ENCODE results near the gene TNRC6C.

The TNRC6C gene

DNA sequence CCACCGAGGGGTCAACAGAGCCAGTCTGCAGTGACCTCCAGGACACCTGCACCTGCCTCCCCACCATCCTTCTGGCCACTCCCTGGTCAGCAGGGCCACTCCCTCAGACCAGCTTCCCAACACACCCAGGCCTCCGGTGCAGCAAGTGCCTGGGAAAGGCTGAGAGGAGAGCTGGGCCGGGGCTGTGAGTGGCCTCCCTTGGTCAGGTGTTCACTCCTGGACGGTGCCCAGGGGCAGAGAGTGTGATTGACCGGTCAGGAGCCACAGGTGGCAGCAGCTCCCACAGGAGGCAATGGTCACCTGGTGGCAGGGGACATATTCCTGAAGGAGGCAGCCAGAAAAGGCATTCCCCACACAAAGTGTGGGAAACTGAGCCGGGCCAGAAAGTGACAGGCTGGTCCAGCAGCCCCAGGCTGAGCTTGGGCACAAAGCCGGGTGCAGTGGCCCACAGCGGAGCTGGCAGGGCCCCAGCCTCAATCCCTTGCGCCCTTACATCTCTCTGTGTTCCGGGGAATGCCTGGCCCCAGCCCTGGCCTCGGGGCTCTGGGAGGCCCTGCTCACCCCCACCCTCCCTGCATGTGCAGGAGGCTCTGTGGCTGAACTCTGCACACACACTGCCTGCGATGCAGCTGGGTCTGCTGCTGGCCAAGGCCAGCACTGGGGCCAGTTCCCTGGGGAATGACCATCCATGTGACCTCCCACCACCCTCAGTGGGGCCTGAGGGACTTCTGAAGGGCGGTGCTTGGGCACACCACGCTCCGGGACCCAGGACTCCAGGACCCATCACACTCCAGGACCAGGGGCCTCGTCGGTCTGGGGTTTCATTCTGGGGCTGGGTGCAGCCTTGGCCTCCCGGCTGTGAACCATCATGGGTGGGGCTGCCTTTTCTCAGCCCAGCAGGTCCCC is 186.5 kb downstream of the TNRC6C start:
- TF ChIP-seq GATA1 (IDR thresholded peaks at IDR 0.05; ENCODE audit: low read depth, low read length) (no peak), POLR2A (IDR thresholded peaks at IDR 0.05; ENCODE audit: low read length) (no peak)
- no peak for DNase-seq

DNA sequence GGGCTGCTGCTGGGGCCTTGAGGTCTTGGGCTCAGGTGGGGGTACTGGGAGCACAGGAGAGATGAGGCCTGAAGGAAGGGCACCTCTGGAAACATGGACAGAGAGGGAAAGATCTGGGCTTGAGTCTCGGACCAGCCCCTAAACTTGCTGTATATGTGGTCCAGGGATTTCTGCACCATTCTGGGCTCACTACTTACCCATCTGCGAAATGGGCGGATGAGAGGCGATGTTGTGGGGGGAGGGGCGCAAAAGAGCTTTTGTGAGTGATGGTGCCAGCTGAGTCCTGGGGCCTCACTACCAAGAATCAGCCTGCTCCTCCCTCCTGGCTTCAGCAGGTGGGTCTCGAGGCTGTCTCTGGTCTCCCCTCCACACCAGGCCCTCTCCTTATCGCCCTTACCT is 188.0 kb downstream of the TNRC6C start:
- peak in 1 of 2 experiments; percentile 75 for DNase-seq
- TF ChIP-seq POLR2A (IDR thresholded peaks at IDR 0.05; ENCODE audit: low read length), result no peak
- TF ChIP-seq GATA1 (IDR thresholded peaks at IDR 0.05; ENCODE audit: low read depth, low read length), result no peak

DNA sequence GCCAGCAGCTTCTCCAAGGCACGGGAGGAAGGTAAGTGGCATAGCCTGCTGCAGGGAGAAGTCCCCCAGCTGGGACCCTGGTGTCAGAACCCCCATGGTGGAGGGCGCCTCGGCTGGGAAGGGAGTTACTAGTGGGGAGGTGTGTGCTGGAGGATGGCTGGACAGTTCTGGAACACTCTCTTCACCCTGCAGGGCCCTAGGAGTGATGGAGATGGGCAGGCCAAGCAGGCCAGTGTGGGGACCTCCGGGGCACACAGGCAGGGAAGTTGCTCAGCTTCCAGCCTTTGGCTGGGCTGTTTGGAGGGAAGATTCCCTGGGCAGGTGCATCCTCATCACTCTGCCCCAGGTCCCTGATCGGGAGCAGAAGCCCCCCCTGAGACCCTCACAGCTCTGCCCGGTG is 188.4 kb downstream of the TNRC6C start:
- no peak for TF ChIP-seq GATA1 (IDR thresholded peaks at IDR 0.05; ENCODE audit: low read depth, low read length)
- no peak for DNase-seq

DNA sequence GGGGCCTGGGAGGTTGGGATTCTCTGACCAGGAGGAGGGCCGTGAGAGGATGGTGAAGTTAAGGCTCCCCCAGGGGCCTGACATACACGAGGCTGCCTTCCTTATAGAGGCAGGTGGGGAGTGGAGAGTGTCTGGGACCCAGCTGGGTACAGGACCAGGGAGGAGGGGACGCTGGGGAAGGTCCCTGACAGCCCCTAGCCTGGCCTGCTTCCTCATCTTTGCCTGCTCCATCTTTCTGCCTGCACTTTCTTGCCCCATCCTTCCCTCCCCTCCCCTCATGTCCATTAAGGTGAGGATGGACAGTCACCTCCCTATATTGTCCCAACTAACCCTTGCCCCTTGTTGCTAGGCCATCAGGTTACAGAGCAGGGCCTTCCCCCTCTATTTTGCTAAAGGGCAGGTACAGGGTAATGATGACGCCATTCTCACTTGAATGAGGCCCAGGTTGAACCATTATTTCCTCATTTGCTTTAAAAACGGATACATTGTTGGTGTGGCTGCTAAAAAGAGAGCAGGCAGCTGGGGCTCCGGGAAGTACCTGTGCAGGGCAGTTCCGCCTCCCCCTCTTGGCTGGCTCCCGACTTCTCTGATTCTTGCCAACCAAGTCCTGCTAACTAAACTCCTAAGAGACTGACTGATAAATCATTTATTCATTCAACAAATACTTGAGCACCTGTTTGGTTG is 189.0 kb downstream of the TNRC6C start:
- TF ChIP-seq GATA1 (IDR thresholded peaks at IDR 0.05; ENCODE audit: low read depth, low read length) (no peak), POLR2A (IDR thresholded peaks at IDR 0.05; ENCODE audit: low read length) (no peak)
- DNase-seq, result no peak

DNA sequence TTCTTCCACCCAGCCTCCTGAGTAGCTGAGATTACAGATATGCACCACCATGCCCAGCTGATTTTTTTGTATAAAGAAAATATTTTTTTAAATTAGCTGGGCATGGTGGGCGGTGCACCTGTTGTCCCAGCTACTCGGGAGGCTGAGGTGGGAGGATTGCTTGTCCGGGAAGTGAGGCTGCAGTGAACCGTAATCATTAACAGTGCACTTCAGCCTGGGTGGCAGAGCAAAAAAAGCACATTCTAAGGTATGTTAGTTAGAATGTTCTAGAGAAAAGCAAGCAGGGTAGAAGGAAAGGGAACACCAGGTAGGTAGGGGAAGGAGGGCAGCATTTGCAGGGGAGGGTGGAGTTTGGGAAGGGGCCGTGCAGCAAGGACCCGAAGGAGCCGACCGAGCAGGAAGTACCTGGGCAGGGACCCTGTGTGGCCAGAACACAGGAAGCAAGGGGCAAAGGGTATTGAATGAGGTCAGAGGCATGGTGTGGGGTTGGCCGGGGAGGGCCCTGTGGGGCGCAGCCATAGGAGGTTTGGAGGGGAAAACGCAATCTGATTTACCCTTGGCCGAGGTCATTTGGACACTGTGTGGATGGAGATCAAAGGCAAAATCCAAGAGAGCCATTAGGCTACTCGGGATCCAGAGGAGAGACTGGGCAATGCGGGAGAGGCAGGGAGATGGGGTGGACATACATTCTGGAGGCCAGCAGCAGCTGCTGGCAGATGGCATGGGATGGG is 189.9 kb downstream of the TNRC6C start:
- DNase-seq, result no peak
- TF ChIP-seq GATA1 (IDR thresholded peaks at IDR 0.05; ENCODE audit: low read depth, low read length), result no peak
- no peak for TF ChIP-seq POLR2A (IDR thresholded peaks at IDR 0.05; ENCODE audit: low read length)

DNA sequence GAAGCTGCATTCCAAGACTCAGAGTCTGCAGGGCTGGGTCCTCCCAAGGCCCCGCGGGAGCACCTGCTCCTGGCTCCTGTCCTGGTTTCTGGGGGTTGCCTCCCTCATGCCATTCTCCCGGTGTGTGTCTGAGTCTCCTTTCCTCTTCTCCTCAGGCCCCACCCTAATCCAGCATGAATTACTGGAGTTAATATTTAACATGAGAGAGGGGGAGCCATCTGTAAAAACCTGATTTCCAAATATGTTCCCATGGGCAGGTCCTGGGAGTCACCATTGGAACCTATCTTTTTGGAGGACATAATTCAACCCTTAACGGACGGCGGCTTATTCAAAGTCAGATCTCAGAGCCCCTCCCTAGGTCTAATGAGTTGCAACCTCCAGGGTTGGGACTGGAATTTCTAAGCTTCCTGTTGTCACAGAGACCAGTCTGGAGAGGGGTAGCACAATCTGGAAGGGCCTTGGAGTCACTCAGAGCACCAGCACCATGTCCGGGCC is 193.1 kb downstream of the TNRC6C start:
- DNase-seq, result no peak
- TF ChIP-seq GATA1 (IDR thresholded peaks at IDR 0.05; ENCODE audit: low read depth, low read length) (no peak), POLR2A (IDR thresholded peaks at IDR 0.05; ENCODE audit: low read length) (no peak)

DNA sequence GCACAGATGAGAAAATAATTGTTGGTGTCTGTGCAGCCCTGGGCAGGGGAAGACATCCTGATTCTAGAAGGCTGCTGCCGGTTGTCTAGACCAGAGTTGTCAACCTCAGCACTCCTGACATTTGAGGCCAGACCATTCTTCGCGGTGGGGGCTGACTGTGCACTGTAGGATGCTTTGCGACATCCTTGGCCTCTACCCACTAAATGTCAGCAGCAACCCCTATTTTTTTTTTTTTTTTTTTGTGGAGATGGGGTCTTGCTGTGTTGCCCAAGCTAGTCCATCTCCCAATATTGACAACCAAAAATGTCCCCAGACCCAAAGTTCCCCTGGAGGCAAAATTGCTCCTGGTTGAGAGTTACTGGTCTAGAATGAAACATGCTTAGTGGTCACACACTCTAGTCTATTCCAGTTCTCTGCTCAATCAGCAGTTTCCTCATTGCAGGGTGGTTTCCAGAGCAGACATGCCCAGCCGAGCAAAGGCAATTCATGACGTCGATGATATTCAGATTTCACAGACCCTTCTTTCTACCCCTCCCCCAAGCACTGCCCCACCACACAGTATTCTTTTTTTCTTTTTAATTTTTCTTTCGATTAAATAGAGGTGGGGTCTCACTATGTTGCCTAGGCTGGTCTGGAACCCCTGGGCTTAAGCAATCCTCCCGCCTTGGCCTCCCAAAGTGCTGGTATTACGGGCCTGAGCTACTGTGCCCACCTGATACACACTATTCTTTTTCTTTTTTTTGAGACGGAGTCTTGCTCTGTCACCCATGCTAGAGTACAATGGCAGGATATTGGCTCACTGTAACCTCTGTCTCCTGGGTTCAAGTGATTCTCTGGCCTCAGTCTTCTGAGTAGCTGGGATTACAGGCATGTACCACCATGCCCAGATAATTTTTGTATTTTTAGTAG is 196.7 kb downstream of the TNRC6C start:
- TF ChIP-seq POLR2A (IDR thresholded peaks at IDR 0.05; ENCODE audit: low read length) (no peak), GATA1 (IDR thresholded peaks at IDR 0.05; ENCODE audit: low read depth, low read length) (no peak)
- no peak for DNase-seq

Measured in erythroblast (primary cell).